Measurements from ENCODE around the gene AMFR.

- TF ChIP-seq POLR2A (IDR thresholded peaks at IDR 0.05), result no peak
- no peak for TF ChIP-seq CTCF (IDR thresholded peaks at IDR 0.05)
Measured at GRCh38 chr16:56345406-56346050, 79.8 kb downstream of the AMFR start.

All from testis (tissue), 2 donors.